Nephron progenitor cell (in vitro differentiated cells): ENCODE measurements around the gene LRRC27.
A peak's percentile ranks its signal among the peaks of the same experiment; 100 is the strongest.

ENCODE experiments used
- DNase-seq: peaks from one replicate; pipeline ENCODE4 v3.0.0; 2021
- H3K27ac Mint-ChIP-seq: 2 replicates; pipeline ENCODE4 v1.8.0; 2021; ENCODE audit warnings: mild to moderate bottlenecking, moderate library complexity, mixed read lengths
- H3K27me3 Mint-ChIP-seq: 2 replicates; pipeline ENCODE4 v1.8.0; 2021; ENCODE audit warnings: mild to moderate bottlenecking, low read depth, mixed read lengths; ENCODE audit not compliant: poor library complexity
- H3K36me3 Mint-ChIP-seq: 2 replicates; pipeline ENCODE4 v1.8.0; 2021; ENCODE audit warnings: low read depth, mixed read lengths
- H3K4me1 Mint-ChIP-seq: 2 replicates; pipeline ENCODE4 v1.8.0; 2021; ENCODE audit warnings: mixed read lengths
- H3K4me3 Mint-ChIP-seq: 2 replicates; pipeline ENCODE4 v1.8.0; 2021; ENCODE audit warnings: mild to moderate bottlenecking, moderate library complexity, mixed read lengths
- H3K9me3 Mint-ChIP-seq: 2 replicates; pipeline ENCODE4 v1.8.0; 2021; ENCODE audit warnings: mild to moderate bottlenecking, moderate library complexity, mixed read lengths
- CTCF ChIP-seq: fragments of 200-600 bp; sonication (generic); IDR thresholded peaks from 2 replicates; pipeline ENCODE4 v1.5.0; 2021; ENCODE audit warnings: antibody characterized with exemption

The LRRC27 gene

GRCh38 chr10:132331601-132332432 is at the start of gene LRRC27:
Gene LRRC27 (plus strand): TSS chr10:132332193. CDS start chr10:132333525, 1,332 bp downstream.
- peaks cover 56% of the 10 kb centered on the region for H3K36me3 Mint-ChIP-seq
- H3K9me3 Mint-ChIP-seq = peaks cover 29% of the 10 kb centered on the region
- H3K4me1 Mint-ChIP-seq = peaks cover 69% of the 10 kb centered on the region
- H3K4me3 Mint-ChIP-seq = peak within 1 kb of the TSS; percentile 98
- peak within 1 kb of the TSS; percentile 83 for H3K27ac Mint-ChIP-seq
- DNase-seq = peak; percentile 100
- TF ChIP-seq CTCF = no peak
- peaks cover 13% of the 10 kb centered on the region for H3K27me3 Mint-ChIP-seq

GRCh38 chr10:132282667-132283603 is 49.1 kb upstream of the LRRC27 start:
- peaks cover 9% of the 10 kb centered on the region for H3K9me3 Mint-ChIP-seq
- DNase-seq = no peak
- peak overlapping the region; percentile 16 for H3K27ac Mint-ChIP-seq
- peaks cover 15% of the 10 kb centered on the region for H3K4me1 Mint-ChIP-seq
- H3K36me3 Mint-ChIP-seq = no peaks in the 10 kb centered on the region
- H3K4me3 Mint-ChIP-seq = no peak overlapping the region
- no peak for TF ChIP-seq CTCF
- H3K27me3 Mint-ChIP-seq = peaks cover 22% of the 10 kb centered on the region

- TF ChIP-seq CTCF = no peak
- Mint-ChIP-seq H3K4me3 (no peak overlapping the region), H3K27me3 (peaks cover 18% of the 10 kb centered on the region), H3K9me3 (peaks cover 16% of the 10 kb centered on the region), H3K36me3 (no peaks in the 10 kb centered on the region), H3K4me1 (peaks cover 15% of the 10 kb centered on the region), H3K27ac (no peak overlapping the region)
- no peak for DNase-seq
Observed at GRCh38 chr10:132283604-132284382, 48.2 kb upstream of the LRRC27 start.

GRCh38 chr10:132289439-132289838 is 42.6 kb upstream of the LRRC27 start:
- Mint-ChIP-seq H3K27me3 (peaks cover 8% of the 10 kb centered on the region), H3K9me3 (peaks cover 16% of the 10 kb centered on the region), H3K27ac (no peak overlapping the region), H3K36me3 (no peaks in the 10 kb centered on the region), H3K4me1 (peaks cover 15% of the 10 kb centered on the region), H3K4me3 (no peak overlapping the region)
- TF ChIP-seq CTCF = no peak
- DNase-seq = no peak

- Mint-ChIP-seq H3K27me3 (peaks cover 14% of the 10 kb centered on the region), H3K4me1 (peaks cover 15% of the 10 kb centered on the region), H3K27ac (no peak overlapping the region), H3K9me3 (peaks cover 16% of the 10 kb centered on the region), H3K4me3 (no peak overlapping the region), H3K36me3 (no peaks in the 10 kb centered on the region)
- TF ChIP-seq CTCF = no peak
- no peak for DNase-seq
Observed at GRCh38 chr10:132290631-132291030, 41.4 kb upstream of the LRRC27 start.
